ENCODE data around the gene RPS23.

DNA sequence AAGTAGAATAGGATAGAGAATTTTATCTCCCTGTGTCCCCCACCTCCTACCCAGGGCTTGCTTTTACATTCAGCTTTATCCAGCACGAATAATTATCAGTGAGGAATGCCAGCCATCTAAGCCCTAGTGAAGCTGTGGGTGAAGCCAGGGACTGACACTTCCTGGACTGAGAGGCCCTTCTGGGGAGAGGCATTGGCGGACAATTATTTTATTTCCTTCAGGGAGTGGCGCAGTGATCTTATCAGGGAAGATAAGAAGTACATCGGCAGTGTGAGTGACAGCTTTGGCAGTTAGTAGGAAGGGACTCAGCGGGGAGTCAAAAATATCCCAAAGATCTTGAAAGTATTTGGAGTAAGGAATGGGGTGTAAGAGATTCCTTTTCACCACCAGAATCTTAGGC, 34.9 kb upstream of the RPS23 start:
- TF ChIP-seq CTCF (IDR thresholded peaks at IDR 0.05), result no peak
- TF ChIP-seq POLR2A (IDR thresholded peaks at IDR 0.05), result no peak
